ENCODE measurements around the gene SETD2.

The SETD2 gene

GRCh38 chr3:46979958-46980497 lies 183.9 kb downstream of the SETD2 start:
- peak in 1 of 2 experiments; percentile 62 for DNase-seq

- DNase-seq, result peak; percentile 77 to 97
These were observed 184.6 kb downstream of the SETD2 start, which contains the start of gene NBEAL2 for GRCh38 chr3:46978985-46979944. NBEAL2 (plus strand) TSS chr3:46979666; CDS start chr3:46979862, 196 bp downstream.

GRCh38 chr3:46978381-46978780 lies 185.5 kb downstream of the SETD2 start:
- no peak for DNase-seq

- no peak for DNase-seq
These were observed 186.1 kb downstream of the SETD2 start for GRCh38 chr3:46977811-46978195.

GRCh38 chr3:46976326-46977190 lies 187.4 kb downstream of the SETD2 start, which contains the start of gene CCDC12:
CCDC12 (minus strand) TSS chr3:46976745; CDS start chr3:46976732, 13 bp downstream.
- DNase-seq, result peak; percentile 97

GRCh38 chr3:46974421-46975171 lies 189.3 kb downstream of the SETD2 start:
- no peak for DNase-seq

- DNase-seq, result no peak
These were observed 191.5 kb downstream of the SETD2 start for GRCh38 chr3:46972396-46972795.

GRCh38 chr3:46971742-46972141 lies 192.2 kb downstream of the SETD2 start:
- no peak for DNase-seq

- no peak for DNase-seq
These were observed 192.8 kb downstream of the SETD2 start for GRCh38 chr3:46971151-46971550.

- no peak for DNase-seq
These were observed 193.4 kb downstream of the SETD2 start for GRCh38 chr3:46970391-46971091.

- DNase-seq, result no peak
These were observed 195.0 kb downstream of the SETD2 start for GRCh38 chr3:46968783-46969428.

- no peak for DNase-seq
These were observed 197.1 kb downstream of the SETD2 start for GRCh38 chr3:46966811-46967210.

Data from NCI-H526 (cell line).